MG63 (cell line): ENCODE data around the gene HPN. TPM values are rescaled to one million over a fixed set of nuclear protein-coding genes. Genes with fewer than 3 reads are reported as not detected.

Experiments
- DNase-seq: peaks from one replicate; pipeline ENCODE4 v3.0.0-alpha.2; 2020
- H3K27me3 ChIP-seq: fragments of 250-450 bp; sonication (Bioruptor Pico); 2 replicates; pipeline ENCODE4 v1.5.1; 2020; ENCODE audit warnings: mild to moderate bottlenecking, moderate library complexity
- H3K36me3 ChIP-seq: fragments of 250-450 bp; sonication (Bioruptor Pico); 2 replicates; pipeline ENCODE4 v1.5.1; 2020; ENCODE audit warnings: mild to moderate bottlenecking, moderate library complexity
- H3K4me3 ChIP-seq: fragments of 250-450 bp; sonication (Bioruptor Pico); 2 replicates; pipeline ENCODE4 v1.5.1; 2020; ENCODE audit warnings: mild to moderate bottlenecking, moderate library complexity
- H3K9me3 ChIP-seq: fragments of 250-450 bp; sonication (Bioruptor Pico); 2 replicates; pipeline ENCODE4 v1.5.1; 2020; ENCODE audit warnings: mild to moderate bottlenecking, moderate library complexity
- total RNA-seq: library from RNA; depleted of rRNA; stranded (reverse); fragments of >200 nt; shearing (Covaris generic); gene quantifications from 2 replicates; pipeline ENCODE4 v1.2.3, GENCODE V29; 2014; ENCODE audit warnings: low replicate concordance

The HPN gene
- total RNA-seq, 1 experiment from 2014 or later = not detected

DNA sequence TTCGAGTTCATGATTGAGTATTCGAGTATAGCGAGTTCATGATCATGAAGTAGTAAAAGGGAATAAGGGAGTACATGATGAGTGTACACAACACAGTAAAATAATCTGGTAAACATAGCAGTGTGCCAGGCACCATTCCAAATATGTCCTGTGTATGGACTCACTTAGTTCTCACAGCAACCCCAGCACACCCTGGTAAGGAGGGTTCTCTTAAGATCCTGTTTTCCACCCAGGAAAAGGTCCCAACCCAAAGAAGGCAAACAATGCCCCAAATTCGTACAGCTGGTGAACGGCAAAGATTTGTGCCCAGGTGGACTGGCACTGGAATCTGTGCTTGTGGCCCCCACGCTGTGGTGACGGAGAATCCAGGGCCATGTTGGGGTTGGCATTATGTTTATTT lies 21.4 kb downstream of the HPN start:
- no peak overlapping the region for H3K4me3 ChIP-seq
- H3K36me3 ChIP-seq = no peaks in the 10 kb centered on the region
- H3K9me3 ChIP-seq = no peaks in the 10 kb centered on the region
- DNase-seq = no peak
- no peaks in the 10 kb centered on the region for H3K27me3 ChIP-seq

DNA sequence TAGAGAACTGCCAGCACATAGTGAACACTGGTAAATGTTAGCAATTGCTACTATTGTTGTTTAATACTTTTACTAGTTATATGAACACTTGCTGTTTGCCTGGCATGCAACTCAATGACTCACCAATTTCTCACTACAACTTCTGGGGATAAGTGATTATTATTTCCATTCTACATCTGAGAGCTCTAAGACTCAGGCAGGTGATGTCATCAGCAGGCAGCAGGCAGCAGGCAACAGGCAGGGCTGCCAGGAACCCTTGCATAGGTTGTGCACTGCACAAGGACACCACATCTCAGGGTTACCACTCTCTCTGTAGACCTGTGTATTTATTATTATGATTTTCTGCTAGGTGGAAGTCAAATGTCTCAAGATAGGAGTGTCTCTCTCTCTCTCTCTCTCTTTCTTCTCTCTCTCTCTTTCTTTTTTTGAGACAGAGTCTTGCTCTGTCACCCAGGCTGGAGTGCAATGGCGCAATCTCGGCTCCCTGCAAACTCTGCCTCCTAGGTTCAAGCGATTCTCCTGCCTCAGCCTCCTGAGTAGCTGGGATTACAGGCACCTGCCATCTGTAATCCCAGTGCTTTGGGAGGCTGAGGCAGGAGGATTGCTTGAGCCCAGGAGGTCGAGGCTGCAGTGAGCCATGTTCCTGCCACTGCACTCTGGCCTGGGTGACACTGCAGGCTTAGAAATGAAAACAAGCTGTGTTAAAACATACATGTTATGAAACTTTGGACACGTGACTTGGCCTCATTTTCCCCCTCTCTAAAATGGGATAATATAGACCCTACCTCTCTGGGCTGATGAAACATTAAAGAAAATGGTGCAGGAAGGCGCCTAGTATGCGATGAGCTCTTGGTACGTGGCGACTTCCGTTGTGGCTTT lies 22.7 kb downstream of the HPN start:
- Histone ChIP-seq H3K27me3 (no peaks in the 10 kb centered on the region), H3K4me3 (no peak overlapping the region), H3K9me3 (peaks cover 2% of the 10 kb centered on the region; the same call in 1 of the 2 replicates), H3K36me3 (no peaks in the 10 kb centered on the region)
- DNase-seq = peak; percentile 83

GRCh38 chr19:35065574-35065973 lies 24.1 kb downstream of the HPN start:
- no peak overlapping the region for H3K4me3 ChIP-seq
- no peaks in the 10 kb centered on the region for H3K27me3 ChIP-seq
- DNase-seq = no peak
- no peaks in the 10 kb centered on the region for H3K36me3 ChIP-seq
- peaks cover 5% of the 10 kb centered on the region; the same call in 1 of the 2 replicates for H3K9me3 ChIP-seq

- no peak for DNase-seq
- H3K4me3 ChIP-seq = no peak overlapping the region
- H3K27me3 ChIP-seq = no peaks in the 10 kb centered on the region
- H3K36me3 ChIP-seq = no peaks in the 10 kb centered on the region
- peaks cover 8% of the 10 kb centered on the region; the same call in 1 of the 2 replicates for H3K9me3 ChIP-seq
Observed at GRCh38 chr19:35066121-35066520, 24.6 kb downstream of the HPN start.

- Histone ChIP-seq H3K9me3 (peaks cover 8% of the 10 kb centered on the region; the same call in 1 of the 2 replicates), H3K4me3 (no peak overlapping the region), H3K36me3 (no peaks in the 10 kb centered on the region), H3K27me3 (no peaks in the 10 kb centered on the region)
- DNase-seq = peak; percentile 79
Observed at GRCh38 chr19:35066691-35067563, 25.4 kb downstream of the HPN start.

DNA sequence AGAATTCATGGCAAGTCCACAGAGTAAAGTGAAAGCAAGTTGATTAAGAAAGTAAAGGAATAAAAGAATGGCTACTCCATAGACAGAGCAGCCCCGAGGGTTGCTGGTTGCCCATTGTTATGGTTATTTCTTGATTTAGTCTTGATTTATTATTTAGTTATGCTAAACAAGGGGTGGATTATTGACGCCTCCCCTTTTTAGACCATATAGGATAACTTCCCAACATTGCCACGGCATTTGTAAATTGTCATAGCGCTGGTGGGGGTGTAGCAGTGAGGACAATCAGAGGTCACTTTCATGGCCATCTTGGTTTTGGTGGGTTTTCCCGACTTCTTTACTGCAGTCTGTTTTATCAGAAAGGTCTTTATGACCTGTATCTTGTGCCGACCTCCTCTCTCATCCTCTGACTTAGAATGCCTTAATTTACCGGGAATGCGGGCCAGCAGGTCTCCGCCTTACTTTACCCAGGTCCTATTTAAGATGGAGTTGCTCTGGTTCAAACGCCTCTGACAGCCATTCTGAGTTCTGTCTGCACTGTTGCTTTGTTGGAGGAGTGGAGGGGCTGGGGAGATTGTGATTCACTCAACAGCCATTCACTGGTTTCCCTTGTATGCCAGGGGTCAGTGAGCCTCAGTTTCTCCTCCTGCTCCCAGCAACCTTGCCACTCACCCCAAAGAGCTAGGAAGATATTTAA lies 27.6 kb downstream of the HPN start:
- Histone ChIP-seq H3K9me3 (peaks cover 8% of the 10 kb centered on the region; the same call in 1 of the 2 replicates), H3K4me3 (no peak overlapping the region), H3K36me3 (no peaks in the 10 kb centered on the region), H3K27me3 (no peaks in the 10 kb centered on the region)
- DNase-seq = no peak

DNA sequence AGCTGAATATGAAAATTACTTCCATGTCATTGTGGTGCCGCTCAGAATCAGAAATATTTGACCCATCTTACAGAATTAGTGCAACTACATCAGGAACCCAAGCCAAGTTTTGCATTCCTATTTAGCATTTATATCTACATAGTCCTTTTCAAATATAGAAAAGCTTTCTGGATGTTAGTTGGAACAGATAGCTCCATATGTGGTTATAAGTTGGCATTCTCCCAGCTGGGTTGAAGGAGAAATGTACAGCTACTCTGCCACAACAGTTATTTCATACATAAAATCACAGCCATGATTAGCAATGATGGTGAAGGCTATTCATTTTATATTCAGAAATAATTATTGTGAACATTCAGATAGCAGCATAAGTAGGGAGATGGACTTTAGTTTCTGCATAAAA lies 28.2 kb downstream of the HPN start:
- peaks cover 8% of the 10 kb centered on the region; the same call in 1 of the 2 replicates for H3K9me3 ChIP-seq
- no peak for DNase-seq

GRCh38 chr19:35070471-35070870 lies 28.9 kb downstream of the HPN start:
- H3K27me3 ChIP-seq = no peaks in the 10 kb centered on the region
- no peak overlapping the region for H3K4me3 ChIP-seq
- no peaks in the 10 kb centered on the region for H3K36me3 ChIP-seq
- peaks cover 8% of the 10 kb centered on the region; the same call in 1 of the 2 replicates for H3K9me3 ChIP-seq
- no peak for DNase-seq

More for the DNA sequence above, 28.2 kb downstream of the HPN start:
- no peaks in the 10 kb centered on the region for H3K27me3 ChIP-seq
- no peak overlapping the region for H3K4me3 ChIP-seq
- H3K36me3 ChIP-seq = no peaks in the 10 kb centered on the region

GRCh38 chr19:35073516-35073915 lies 32.0 kb downstream of the HPN start:
- DNase-seq = no peak
- Histone ChIP-seq H3K27me3 (no peaks in the 10 kb centered on the region), H3K4me3 (no peak overlapping the region), H3K36me3 (no peaks in the 10 kb centered on the region), H3K9me3 (peaks cover 6% of the 10 kb centered on the region; the same call in 1 of the 2 replicates)

- no peak for DNase-seq
- H3K9me3 ChIP-seq = peaks cover 5% of the 10 kb centered on the region; the same call in 1 of the 2 replicates
- H3K36me3 ChIP-seq = no peaks in the 10 kb centered on the region
- no peak overlapping the region for H3K4me3 ChIP-seq
- no peaks in the 10 kb centered on the region for H3K27me3 ChIP-seq
Observed at GRCh38 chr19:35073941-35074340, 32.4 kb downstream of the HPN start.

DNA sequence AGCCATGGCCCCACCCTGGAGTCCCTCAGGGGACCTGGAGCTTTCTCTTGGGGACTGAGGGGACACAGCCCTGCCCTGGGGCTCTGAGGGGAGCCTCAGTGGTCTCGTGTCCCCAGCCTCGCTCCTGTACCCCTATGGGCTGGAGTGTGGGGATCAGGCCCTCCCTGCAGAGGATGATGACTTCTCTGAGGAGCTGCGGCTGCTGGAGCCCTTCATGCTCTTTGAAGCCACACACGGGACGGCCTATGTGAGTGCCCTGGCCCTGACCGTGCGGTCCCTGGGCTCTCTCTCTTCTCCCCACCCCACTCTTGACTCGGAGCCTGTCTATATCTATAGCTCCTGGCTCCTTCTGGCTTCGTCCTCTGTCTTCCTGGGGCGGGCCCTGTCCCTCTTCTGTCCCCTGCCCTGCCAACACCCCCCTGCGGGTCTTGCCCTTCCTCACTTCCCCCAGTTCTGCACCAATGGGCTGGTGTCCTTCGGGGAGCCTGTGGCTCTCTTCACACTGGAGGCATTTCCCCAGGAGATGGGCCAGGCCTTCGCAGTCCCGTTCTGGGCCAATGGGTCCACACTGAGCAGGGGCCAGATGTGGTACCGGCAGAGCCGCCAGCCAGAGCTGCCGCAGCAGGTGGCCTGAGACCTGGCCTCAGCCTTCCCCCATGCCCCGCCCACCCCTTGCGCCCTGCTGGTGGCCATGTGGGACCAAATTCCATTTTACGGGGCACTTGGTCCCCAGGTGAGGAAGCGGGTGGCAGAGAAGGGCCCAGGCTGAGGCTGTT lies 33.1 kb downstream of the HPN start:
- DNase-seq = no peak
- Histone ChIP-seq H3K9me3 (peaks cover 5% of the 10 kb centered on the region; the same call in 1 of the 2 replicates), H3K36me3 (no peaks in the 10 kb centered on the region), H3K4me3 (no peak overlapping the region), H3K27me3 (no peaks in the 10 kb centered on the region)

DNA sequence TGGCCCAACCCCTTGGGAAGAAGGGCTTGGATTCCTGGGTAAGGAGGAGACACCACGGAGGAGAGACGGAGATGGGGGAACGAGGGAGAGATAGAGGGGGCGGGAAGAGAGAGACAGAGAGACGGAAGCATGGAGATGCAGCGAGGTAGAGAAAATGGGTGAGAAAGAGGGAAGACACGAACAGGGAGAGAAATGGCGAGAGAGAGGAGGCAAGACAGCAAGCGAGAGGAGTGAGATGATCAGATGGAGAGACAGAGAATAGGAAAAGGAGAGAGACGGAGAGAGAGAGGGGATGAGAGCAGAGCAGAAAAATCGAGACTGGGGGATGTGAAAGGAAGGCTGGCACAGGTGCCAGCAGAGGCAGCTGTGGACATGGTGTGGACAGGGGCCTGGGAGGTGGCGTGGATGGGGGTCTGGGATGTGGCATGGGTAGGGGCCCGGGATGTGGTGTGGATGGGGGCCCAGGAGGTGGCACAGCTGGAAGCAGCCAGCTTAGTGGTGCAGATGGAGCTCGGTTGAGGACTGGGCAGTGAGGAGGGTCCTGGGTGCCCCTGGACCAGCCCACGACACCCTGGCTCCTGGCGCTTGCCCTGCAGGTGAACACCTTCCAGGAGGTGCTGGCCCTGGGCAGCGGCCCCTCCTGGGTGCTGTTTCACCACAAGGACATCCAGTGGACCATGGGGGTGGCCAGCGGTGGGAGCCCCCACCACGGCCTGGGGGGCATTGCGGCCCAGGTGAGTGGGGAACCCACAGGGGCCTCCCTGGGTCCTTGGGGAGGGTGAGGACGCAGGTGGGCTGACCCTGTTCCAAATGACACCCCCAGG lies 33.9 kb downstream of the HPN start:
- Histone ChIP-seq H3K9me3 (peaks cover 4% of the 10 kb centered on the region; the same call in 1 of the 2 replicates), H3K36me3 (no peaks in the 10 kb centered on the region), H3K27me3 (no peaks in the 10 kb centered on the region), H3K4me3 (no peak overlapping the region)
- no peak for DNase-seq

DNA sequence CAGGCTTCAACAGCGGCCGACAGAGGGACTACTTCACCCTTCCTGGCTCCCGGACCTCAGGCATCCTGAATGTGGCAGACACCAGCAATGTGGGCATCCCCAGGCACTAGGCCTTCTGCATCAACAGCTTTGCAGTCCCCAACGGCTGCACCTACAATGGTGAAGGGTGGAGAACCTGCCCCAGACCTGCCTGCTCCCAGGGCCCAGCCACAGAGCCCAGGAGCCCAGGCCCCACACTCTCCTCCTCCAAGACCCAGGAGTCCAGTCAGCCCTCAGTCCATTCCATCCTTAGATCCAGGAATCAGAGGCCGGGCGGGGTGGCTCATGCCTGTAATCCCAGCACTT lies 34.5 kb downstream of the HPN start:
- Histone ChIP-seq H3K27me3 (no peaks in the 10 kb centered on the region), H3K9me3 (no peaks in the 10 kb centered on the region; the same call in 1 of the 2 replicates), H3K4me3 (no peak overlapping the region), H3K36me3 (no peaks in the 10 kb centered on the region)
- DNase-seq = no peak

DNA sequence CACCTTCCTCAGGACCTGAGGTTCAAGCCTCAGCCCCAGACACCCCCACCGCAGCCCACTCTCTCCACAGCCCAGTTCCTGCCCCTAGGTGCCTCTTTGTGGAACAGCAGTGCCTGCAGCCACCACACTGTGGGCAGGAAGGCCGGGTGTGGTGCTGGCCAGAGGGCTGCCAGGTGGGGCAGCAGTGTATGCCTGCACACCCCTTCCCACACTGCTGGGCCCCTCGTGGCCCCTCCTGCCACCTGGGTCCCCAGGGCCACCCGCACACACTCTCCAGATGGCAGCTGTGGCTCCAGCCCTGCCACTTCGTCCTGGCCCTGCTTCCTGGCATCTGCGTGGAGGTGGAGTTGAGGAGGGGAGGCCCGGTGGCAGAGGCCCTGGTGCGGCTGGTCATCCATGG lies 35.1 kb downstream of the HPN start:
- no peak for DNase-seq
- Histone ChIP-seq H3K9me3 (no peaks in the 10 kb centered on the region), H3K27me3 (no peaks in the 10 kb centered on the region), H3K36me3 (no peaks in the 10 kb centered on the region), H3K4me3 (no peak overlapping the region)
